ENCODE measurements around the gene TBX4. TPM values are rescaled to one million over a fixed set of nuclear protein-coding genes. Genes with fewer than 3 reads are reported as not detected.

TBX4 gene
- total RNA-seq, 4 donors from 2014 or later, result not detected

DNA sequence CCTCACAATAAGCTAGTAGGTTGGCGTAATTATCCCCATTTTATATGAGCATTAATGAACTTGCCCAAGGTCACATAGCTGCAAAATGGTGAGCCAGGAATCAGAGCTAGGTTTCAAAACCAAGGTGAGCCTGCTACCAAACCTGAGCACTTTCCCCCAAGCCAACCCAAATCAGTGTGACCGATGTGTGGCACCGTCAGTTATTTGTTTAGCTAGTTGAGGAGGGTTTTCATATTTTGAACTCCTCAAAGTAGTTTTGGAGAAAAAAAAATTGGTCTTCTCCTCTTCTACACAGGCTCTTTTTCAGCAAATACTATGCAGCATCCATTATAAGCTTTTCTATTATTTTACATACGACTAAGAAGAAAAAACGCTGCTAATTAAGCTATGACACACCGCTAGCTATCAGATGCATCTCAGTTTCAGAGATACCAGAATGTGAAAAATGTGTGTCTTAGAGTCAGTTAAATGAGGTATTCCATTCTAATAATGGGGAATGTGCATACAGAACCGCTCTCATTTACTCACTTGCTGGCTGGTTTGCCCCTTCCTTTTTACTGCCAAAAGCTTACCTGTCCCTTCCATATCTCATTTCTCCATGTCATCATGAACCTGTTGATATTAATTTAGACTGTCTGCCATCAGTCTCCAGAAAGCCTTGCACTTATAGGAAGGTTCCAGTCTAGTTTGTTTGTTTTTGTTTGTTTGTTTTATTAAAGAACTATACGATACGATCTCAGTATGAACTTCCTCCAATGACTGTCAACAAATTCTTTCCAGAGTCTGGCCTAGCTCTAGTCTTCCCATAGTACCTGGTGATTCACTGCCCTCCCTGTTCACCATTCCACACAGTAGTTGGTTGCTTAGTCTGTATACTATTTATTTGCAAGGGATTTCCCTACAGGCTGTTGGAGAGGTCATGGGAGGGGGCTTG, 2.2 kb upstream of the TBX4 start:
- peaks cover 19 to 24% (median 22%) of the 10 kb centered on the region in 4 donors for H3K4me1 ChIP-seq
- no peak overlapping the region for H3K27ac ChIP-seq (replicated peaks in 1 of 4)
- TF ChIP-seq EP300 (IDR thresholded peaks at IDR 0.05) (no peak), POLR2AphosphoS5 (IDR thresholded peaks at IDR 0.05) (no peak), POLR2A (IDR thresholded peaks at IDR 0.05; ENCODE audit: low read depth) (no peak)
- TF ChIP-seq, protein P1, sequence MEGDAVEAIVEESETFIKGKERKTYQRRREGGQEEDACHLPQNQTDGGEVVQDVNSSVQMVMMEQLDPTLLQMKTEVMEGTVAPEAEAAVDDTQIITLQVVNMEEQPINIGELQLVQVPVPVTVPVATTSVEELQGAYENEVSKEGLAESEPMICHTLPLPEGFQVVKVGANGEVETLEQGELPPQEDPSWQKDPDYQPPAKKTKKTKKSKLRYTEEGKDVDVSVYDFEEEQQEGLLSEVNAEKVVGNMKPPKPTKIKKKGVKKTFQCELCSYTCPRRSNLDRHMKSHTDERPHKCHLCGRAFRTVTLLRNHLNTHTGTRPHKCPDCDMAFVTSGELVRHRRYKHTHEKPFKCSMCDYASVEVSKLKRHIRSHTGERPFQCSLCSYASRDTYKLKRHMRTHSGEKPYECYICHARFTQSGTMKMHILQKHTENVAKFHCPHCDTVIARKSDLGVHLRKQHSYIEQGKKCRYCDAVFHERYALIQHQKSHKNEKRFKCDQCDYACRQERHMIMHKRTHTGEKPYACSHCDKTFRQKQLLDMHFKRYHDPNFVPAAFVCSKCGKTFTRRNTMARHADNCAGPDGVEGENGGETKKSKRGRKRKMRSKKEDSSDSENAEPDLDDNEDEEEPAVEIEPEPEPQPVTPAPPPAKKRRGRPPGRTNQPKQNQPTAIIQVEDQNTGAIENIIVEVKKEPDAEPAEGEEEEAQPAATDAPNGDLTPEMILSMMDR (IDR thresholded peaks at IDR 0.05), result no peak
- intact Hi-C loops (cut with DNase I), result no loop called here
- H3K4me3 ChIP-seq, result no peak overlapping the region
- WGBS, result 90% methylated on average over 9 of the region's 9 CpGs
- H3K9me3 ChIP-seq, result peaks cover 0 to 4% (median 0%) of the 10 kb centered on the region in 4 donors
- H3K36me3 ChIP-seq, result no peaks in the 10 kb centered on the region
- H3K27me3 ChIP-seq, result peaks cover 0 to 57% (median 36%) of the 10 kb centered on the region in 4 donors
- peak; percentile 53 for DNase-seq (ENCODE audit: extremely low spot score)

DNA sequence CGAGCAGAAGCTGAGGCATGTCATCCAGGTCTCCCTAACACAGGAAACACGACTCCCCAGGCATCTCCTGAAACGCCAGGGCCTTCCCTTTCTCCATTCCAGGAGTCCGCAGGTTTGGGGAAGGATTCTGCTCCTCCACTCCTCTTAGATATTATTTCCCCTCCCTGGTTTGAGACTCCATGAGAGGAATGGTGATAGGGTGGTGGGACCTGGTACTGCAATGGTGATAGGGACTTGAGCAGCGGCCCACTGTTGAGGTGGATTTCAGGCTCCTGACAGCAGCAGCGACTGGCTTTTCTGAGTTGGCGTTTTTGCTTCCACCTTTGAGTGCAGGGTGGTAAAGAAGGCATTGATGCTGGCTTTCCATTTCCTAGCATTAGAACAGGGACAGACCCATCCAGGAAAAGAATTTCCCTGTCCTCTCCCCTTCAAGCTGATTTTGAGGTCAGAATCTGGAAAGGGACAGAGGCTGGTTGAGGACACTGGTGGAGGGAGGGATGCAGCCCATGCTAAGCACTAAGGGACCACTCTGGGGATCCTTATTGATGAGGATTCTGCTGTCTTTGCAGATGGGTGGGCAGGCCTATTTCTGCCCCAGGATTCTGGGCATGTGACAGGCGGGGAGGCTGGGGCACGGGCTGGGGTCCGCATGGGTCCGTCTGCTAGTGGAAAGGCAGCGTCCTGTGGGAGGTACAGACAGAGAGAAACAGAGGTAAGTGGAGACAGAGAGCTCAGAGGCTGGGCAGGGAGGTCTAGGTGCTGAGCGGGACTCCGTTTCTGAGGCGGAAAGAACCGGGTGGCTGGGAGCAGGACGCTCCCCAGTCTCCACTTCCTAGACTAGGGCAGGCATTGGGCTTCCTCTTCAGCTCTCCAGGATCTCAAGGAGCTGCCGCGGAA, 1.3 kb upstream of the TBX4 start:
- peaks cover 19 to 24% (median 22%) of the 10 kb centered on the region in 4 donors for H3K4me1 ChIP-seq

DNA sequence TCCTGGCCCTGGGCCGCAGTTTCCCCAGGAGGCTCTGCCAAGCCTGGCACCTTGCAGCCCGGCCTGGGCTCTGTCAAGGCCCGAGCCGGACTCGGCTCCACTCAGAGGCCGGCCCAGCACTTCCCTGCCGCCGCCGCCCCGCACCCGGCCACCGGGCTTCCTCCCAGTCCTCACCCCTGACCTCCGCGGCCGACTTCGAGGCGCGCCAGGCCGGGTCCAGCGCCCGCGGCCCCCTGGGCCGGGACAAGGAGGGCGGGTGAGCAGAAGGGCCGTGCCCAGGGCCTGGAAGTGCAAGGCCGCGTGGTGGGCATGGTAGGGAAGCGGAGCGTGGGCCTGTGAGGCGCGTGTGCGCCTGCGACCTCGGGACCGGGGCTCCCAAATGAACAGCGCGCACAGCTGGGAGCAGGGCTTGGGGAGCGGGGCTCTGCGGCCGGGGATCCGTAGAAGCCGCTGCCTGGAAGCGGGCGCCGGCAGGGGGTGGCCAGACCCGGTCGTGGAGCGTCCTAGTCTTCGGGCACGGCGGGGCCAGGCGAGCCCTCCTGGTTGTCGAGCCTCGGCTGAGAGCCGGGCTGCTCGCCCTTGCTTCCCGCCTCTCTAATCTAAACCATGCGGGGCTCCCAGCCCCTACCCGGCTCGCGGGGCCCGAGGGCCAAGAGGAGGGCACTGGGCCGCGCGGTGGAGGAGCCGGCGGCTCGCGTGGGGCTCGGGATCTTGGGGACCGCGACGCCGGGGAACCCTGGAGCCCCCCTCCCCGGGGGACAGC, 503 bp upstream of the TBX4 start:
- peak overlapping the region; percentile 38 to 56 (median 49) for H3K4me3 ChIP-seq

More for the DNA sequence above, 1.3 kb upstream of the TBX4 start:
- Histone ChIP-seq H3K27me3 (peaks cover 0 to 60% (median 44%) of the 10 kb centered on the region in 4 donors), H3K36me3 (no peaks in the 10 kb centered on the region), H3K9me3 (peaks cover 0 to 4% (median 0%) of the 10 kb centered on the region in 4 donors), H3K27ac (replicated peaks in 1 of 4) (no peak overlapping the region), H3K4me3 (peak overlapping the region in 1 of 4 donors; percentile 51)
- intact Hi-C loops (cut with DNase I), result no loop called here
- TF ChIP-seq, protein P1 (IDR thresholded peaks at IDR 0.05), result no peak
- TF ChIP-seq POLR2A (IDR thresholded peaks at IDR 0.05; ENCODE audit: low read depth) (no peak), EP300 (IDR thresholded peaks at IDR 0.05) (no peak), POLR2AphosphoS5 (IDR thresholded peaks at IDR 0.05) (no peak)
- WGBS, result 87% methylated on average over 19 of the region's 19 CpGs
- no peak for DNase-seq (ENCODE audit: extremely low spot score)

More for the DNA sequence above, 503 bp upstream of the TBX4 start:
- TF ChIP-seq EP300 (IDR thresholded peaks at IDR 0.05) (no peak), POLR2A (IDR thresholded peaks at IDR 0.05; ENCODE audit: low read depth) (no peak), POLR2AphosphoS5 (IDR thresholded peaks at IDR 0.05) (no peak)
- TF ChIP-seq, protein P1 (IDR thresholded peaks at IDR 0.05), result no peak
- Histone ChIP-seq H3K4me1 (peaks cover 19 to 26% (median 22%) of the 10 kb centered on the region in 4 donors), H3K36me3 (no peaks in the 10 kb centered on the region), H3K27me3 (peaks cover 0 to 68% (median 46%) of the 10 kb centered on the region in 4 donors), H3K9me3 (peaks cover 0 to 4% (median 0%) of the 10 kb centered on the region in 4 donors), H3K27ac (replicated peaks in 1 of 4) (no peak overlapping the region)
- no peak for DNase-seq (ENCODE audit: extremely low spot score)
- WGBS, result 9% methylated on average over 18 of the region's 75 CpGs
- intact Hi-C loops (cut with DNase I), result no loop called here
